K562 treated with DMSO at 1 percent for 12 hours (cell line): ENCODE results near the gene HSP90AB1. TPM values are rescaled to one million over a fixed set of nuclear protein-coding genes. Genes with fewer than 3 reads are reported as not detected.

Source experiments
- total RNA-seq: library from RNA; unstranded; fragments of 300-600 nt; gene quantifications from 2 replicates; pipeline ENCODE4 v1.2.3, GENCODE V29; 2022; ENCODE audit not compliant: insufficient read depth

HSP90AB1 gene
- 900 and 1,266 TPM in 2 replicates for total RNA-seq

DNA sequence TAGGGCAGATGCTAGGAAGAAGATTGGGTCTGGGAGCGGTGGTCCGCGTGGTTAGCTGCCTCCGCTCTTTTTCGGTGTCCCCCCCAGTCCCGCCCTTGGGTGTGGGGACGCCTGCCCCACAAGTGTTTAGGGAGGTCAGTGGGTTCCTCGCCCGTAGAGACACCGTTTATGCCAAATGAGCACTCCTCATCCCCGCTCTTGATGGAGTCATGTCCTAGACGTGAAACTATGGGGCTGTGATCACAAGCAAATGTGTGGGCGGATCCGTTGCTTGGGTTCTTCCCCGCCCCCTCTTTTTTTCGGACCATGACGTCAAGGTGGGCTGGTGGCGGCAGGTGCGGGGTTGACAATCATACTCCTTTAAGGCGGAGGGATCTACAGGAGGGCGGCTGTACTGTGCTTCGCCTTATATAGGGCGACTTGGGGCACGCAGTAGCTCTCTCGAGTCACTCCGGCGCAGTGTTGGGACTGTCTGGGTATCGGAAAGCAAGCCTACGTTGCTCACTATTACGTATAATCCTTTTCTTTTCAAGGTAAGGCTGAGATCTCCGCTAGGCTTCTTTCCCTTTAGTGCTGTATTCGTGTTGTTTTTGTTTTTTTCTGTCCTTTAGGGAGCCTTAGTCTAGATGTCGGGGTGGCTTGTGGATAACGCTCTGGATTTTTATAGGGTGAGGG is at the start of gene HSP90AB1:
Gene HSP90AB1, plus strand, starts transcription at position 439 of the 675 bp plus-strand sequence. CDS start 1,529 bp downstream, outside the sequence.

DNA sequence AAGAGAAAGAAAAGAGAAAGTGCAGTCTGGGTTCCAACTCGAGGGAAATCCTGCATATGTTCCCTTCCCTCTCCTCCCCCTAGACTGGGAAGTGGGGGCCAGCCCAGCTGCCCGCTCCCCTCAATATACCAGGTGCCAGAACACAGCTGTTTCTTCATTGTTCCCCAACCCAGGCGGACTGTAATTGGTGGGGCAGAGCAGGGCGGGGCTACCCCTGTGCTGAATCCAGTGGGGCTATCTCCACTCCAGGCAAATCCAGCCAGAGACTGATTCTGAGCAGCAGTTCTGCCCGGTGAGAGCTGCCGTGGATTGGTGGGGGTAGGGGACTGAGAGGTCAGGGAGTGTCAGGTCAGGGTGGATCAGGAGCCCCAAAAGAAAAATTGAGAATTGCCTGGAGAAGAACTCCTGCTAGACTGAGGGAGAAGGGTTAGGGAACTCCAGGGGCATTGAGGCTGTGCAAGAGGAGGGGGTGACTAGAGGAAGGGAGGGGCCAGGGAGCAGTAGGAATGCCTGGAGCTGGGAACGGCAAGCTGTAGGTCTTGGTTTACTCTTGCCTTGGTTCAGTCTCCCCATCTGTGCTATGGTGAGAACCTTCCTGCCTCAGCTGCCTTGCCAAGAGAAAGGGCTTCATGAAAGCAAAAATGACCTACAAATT is 30.1 kb upstream of the HSP90AB1 start, which contains the start of gene MYMX:
Gene MYMX, plus strand, starts transcription at position 250 of the 655 bp plus-strand sequence. CDS start 546 bp downstream, outside the sequence.

DNA sequence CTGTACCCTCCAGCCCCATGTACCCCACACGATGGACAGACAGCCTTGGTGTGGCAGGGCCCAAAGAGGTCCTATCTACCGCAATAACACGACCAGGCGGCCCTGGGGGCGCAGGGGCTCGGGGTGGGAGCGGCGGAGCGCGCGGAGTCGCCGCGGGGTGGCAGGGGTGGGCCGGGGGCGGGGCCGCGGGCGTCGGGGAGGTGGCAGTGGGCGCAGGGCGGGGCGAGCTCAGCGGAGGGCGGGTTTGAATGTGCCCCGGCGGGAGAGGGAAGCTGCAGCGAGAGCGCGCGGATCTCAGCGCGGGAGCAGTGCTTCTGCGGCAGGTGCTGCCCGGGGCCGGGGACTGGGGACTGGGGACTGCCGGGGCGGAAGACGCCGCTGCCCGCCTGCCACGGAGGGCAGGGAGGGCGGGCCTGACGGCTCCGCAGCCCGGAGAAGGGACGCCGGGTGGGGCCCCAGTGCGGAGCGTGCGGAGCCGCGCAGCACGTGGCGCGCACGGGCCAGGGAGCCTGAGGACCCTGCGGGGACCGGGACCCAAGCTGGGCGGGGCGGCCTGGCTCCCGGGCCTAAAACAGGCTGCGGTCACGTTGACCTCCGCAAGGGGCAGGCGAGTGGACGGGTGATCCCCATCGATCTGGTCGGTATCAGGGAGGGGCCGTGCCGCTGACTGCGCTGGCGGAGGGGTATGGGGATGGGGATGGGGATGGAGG is 23.4 kb upstream of the HSP90AB1 start, which contains the start of gene SLC29A1:
Gene SLC29A1, plus strand, starts transcription at position 277 of the 710 bp plus-strand sequence. CDS start 3,719 bp downstream, outside the sequence.

DNA sequence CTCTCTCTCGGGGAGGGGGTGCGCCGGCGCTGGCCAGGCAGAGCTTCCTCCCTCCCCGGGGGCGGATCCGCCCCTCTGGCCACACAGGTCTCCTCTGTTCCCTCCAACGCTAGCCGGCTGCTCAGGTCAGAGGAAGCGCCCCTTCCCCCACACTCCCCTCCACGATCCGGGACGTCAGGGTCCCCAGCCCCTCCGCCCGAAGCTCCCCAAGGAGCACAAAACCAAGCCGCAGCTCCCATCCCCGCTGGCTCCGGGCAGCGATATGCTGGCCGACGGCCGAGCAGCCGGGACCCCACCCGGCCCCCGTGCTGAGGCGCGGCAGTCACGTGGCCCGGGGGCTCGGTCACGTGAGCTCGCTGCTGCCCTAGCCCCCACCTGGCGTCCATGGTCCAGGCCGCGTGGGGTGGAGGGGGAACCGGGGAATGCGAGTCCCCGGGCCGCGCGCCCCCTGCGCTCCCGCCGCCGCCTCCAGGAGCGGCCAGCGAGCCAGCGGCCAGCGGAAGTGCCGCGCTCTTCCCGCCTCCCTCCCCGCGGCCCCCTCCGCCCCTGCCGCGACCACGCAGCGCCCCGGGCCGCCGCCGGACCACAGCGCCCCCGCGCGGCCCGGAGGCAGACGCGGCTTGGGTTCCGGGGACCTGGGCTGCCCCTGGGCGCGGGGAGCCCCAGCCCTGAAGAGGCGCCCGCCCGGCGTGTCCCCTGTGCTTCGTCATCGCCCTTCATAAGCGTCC is 10.3 kb downstream of the HSP90AB1 start, which contains the start of gene SLC35B2:
Gene SLC35B2, minus strand, starts transcription at position 504 of the 728 bp plus-strand sequence. Its CDS starts 118 bp downstream, at position 386.

DNA sequence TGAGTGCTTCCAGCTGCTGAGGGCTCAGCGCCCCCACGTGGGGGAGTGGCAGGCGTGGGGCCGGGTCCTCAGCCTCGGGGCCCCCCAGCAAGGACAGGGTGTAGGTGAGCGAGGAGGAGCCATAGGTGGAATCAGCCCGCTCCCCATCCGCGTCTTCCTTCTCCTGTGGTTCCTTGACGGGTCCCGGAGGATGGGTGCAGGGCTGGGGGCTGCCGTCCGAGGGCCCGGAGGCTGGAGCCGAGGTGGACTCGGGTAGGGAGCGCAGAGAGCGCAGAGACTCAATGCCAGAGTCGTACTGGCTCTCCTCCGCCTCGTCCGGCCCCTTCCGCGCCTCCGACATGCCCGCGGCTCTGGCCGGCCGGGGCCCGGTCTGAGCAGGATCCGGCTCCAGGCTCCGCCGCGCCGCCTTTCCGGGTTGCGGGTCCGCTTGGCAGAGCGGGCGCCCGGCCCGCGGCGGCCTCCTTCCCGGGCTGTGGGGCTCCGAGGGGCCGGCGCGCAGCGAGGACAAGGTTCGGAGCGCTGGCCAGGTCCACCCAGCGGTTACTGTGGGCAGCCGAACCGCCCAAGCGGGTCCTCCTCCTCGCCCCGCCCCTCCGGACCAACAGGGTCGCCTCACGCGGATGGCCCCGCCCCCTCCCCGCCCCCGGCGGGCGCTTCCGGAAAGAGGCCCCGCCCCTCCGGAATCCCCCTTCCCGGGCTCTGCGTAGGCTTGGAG is 18.3 kb downstream of the HSP90AB1 start, which contains the start of gene NFKBIE:
Gene NFKBIE, minus strand, starts transcription at position 545 of the 715 bp plus-strand sequence. Its CDS starts 205 bp downstream, at position 340.

DNA sequence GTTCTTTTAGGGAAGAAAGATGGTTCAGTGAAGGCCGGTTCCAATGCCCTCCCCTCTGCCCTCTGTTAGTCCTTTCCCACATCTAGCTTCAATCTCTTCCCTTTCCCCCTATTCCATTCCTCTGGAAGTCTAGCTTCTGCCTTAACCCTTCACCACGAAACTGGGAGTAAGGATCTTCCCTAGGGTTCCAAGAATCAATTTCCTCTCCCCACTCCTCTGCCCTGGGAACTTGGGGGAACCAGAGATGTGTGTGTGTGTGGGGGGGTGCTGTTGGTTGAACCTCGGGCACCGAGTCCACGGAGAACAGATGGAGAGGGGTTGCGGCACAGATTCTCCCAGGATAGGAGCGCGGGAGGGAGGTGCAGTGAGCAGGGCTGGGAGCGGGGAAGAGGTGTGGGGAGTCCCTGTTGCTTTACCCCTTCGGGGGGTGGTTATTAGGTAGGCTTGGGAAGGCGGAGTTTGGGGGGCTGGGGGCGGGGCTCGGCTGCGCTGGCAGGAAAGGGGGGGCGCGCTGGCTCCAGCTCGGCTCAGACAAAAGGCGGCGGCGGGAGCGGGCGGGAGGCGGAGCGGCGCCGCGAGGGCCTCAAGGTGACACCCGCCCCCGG is 23.1 kb downstream of the HSP90AB1 start, which contains the start of gene TMEM151B:
Gene TMEM151B, plus strand, starts transcription at position 530 of the 605 bp plus-strand sequence. CDS start 293 bp downstream, outside the sequence.

Other genes starting within 250 kb of the HSP90AB1 start
- gene MRPL14, start 119.6 kb upstream of the HSP90AB1 start, total RNA-seq = 102 and 178 TPM in 2 replicates
- 26.9 and 62.9 TPM in 2 replicates for gene TMEM63B, start 119.5 kb upstream of the HSP90AB1 start, total RNA-seq
- not detected in 2 replicates for gene CAPN11, start 88.3 kb upstream of the HSP90AB1 start, total RNA-seq
- gene MYMX, start 30.2 kb upstream of the HSP90AB1 start, total RNA-seq = not detected in 2 replicates
- gene SLC29A1, start 23.5 kb upstream of the HSP90AB1 start, total RNA-seq = 127 and 182 TPM in 2 replicates
- 69.0 and 95.5 TPM in 2 replicates for gene SLC35B2, start 10.4 kb downstream of the HSP90AB1 start, total RNA-seq
- 24.1 and 28.1 TPM in 2 replicates for gene NFKBIE, start 18.4 kb downstream of the HSP90AB1 start, total RNA-seq
- not detected in 2 replicates for gene TMEM151B, start 23.3 kb downstream of the HSP90AB1 start, total RNA-seq
- 11.1 and 23.7 TPM in 2 replicates for gene AARS2, start 66.2 kb downstream of the HSP90AB1 start, total RNA-seq
- gene SPATS1, start 95.5 kb downstream of the HSP90AB1 start, total RNA-seq = not detected in 2 replicates
- 14.3 and 27.8 TPM in 2 replicates for gene CDC5L, start 140.6 kb downstream of the HSP90AB1 start, total RNA-seq